HEK293 (cell line): Measurements from ENCODE around the gene HES1.

Experiments
- HIC1 ChIP-seq: fragments of 450-650 bp; formaldehyde crosslinking; IDR thresholded peaks from 2 replicates; pipeline ENCODE4 v1.5.1; 2016; ENCODE audit warnings: missing biosample characterization, missing genetic modification characterization
- IKZF3 ChIP-seq: fragments of 450-650 bp; IDR thresholded peaks from 2 replicates; pipeline ENCODE4 v1.5.0; 2018; ENCODE audit warnings: missing biosample characterization, mild to moderate bottlenecking, missing genetic modification characterization, moderate library complexity
- KLF8 ChIP-seq: fragments of 450-650 bp; formaldehyde crosslinking; IDR thresholded peaks from 2 replicates; pipeline ENCODE4 v1.5.1; 2016; ENCODE audit warnings: missing biosample characterization, missing genetic modification characterization
- PRDM10 ChIP-seq: fragments of 450-650 bp; formaldehyde crosslinking; IDR thresholded peaks from 2 replicates; pipeline ENCODE4 v1.5.1; 2016; ENCODE audit warnings: missing biosample characterization, missing genetic modification characterization
- TSHZ1 ChIP-seq: fragments of 450-650 bp; formaldehyde crosslinking; IDR thresholded peaks from 2 replicates; pipeline ENCODE4 v1.5.1; 2016; ENCODE audit warnings: missing biosample characterization, missing genetic modification characterization, borderline replicate concordance
- WT1 ChIP-seq: fragments of 450-650 bp; formaldehyde crosslinking; IDR thresholded peaks from 2 replicates; pipeline ENCODE4 v1.5.1; 2016; ENCODE audit warnings: missing biosample characterization, missing genetic modification characterization
- ZBTB1 ChIP-seq: fragments of 450-650 bp; formaldehyde crosslinking; IDR thresholded peaks from 2 replicates; pipeline ENCODE4 v1.5.1; 2016; ENCODE audit warnings: missing biosample characterization, missing genetic modification characterization
- ZBTB44 ChIP-seq: fragments of 450-650 bp; IDR thresholded peaks from 2 replicates; pipeline ENCODE4 v1.5.1; 2018; ENCODE audit warnings: missing biosample characterization, mild to moderate bottlenecking, missing genetic modification characterization
- ZBTB48 ChIP-seq: fragments of 450-650 bp; formaldehyde crosslinking; IDR thresholded peaks from 2 replicates; pipeline ENCODE4 v1.5.1; 2016; ENCODE audit warnings: missing biosample characterization, missing genetic modification characterization
- ZBTB8A ChIP-seq: fragments of 450-650 bp; formaldehyde crosslinking; IDR thresholded peaks from 2 replicates; pipeline ENCODE4 v1.5.1; 2016; ENCODE audit warnings: missing biosample characterization, missing genetic modification characterization
- ZFHX2 ChIP-seq: fragments of 450-650 bp; formaldehyde crosslinking; conservative IDR thresholded peaks from 2 replicates; pipeline ENCODE4 v1.5.1; 2016; ENCODE audit warnings: missing biosample characterization, missing genetic modification characterization
- ZFP37 ChIP-seq: fragments of 450-650 bp; formaldehyde crosslinking; IDR thresholded peaks from 2 replicates; pipeline ENCODE4 v1.5.1; 2016; ENCODE audit warnings: missing biosample characterization, missing genetic modification characterization
- ZNF266 ChIP-seq: fragments of 450-650 bp; formaldehyde crosslinking; IDR thresholded peaks from 2 replicates; pipeline ENCODE4 v1.5.1; 2016; ENCODE audit warnings: missing biosample characterization, missing genetic modification characterization, low read depth
- ZNF341 ChIP-seq: fragments of 450-650 bp; formaldehyde crosslinking; IDR thresholded peaks from 2 replicates; pipeline ENCODE4; 2016; ENCODE audit warnings: low read depth, missing biosample characterization, missing genetic modification characterization
- ZNF362 ChIP-seq: fragments of 450-650 bp; formaldehyde crosslinking; IDR thresholded peaks from 2 replicates; pipeline ENCODE4 v1.5.1; 2016; ENCODE audit warnings: missing biosample characterization, missing genetic modification characterization
- ZNF394 ChIP-seq: fragments of 450-650 bp; formaldehyde crosslinking; IDR thresholded peaks from 2 replicates; pipeline ENCODE4 v1.5.1; 2016; ENCODE audit warnings: missing biosample characterization, missing genetic modification characterization, mild to moderate bottlenecking, moderate library complexity, borderline replicate concordance
- ZNF449 ChIP-seq: fragments of 450-650 bp; formaldehyde crosslinking; IDR thresholded peaks from 2 replicates; pipeline ENCODE4 v1.5.1; 2017; ENCODE audit warnings: missing biosample characterization, mild to moderate bottlenecking, missing genetic modification characterization, moderate library complexity
- ZNF548 ChIP-seq: fragments of 450-650 bp; formaldehyde crosslinking; IDR thresholded peaks from 2 replicates; pipeline ENCODE4 v1.5.1; 2016; ENCODE audit warnings: missing biosample characterization, missing genetic modification characterization
- ZNF561 ChIP-seq: fragments of 450-650 bp; IDR thresholded peaks from 2 replicates; pipeline ENCODE4 v1.5.1; 2018; ENCODE audit warnings: missing biosample characterization, missing genetic modification characterization, borderline replicate concordance
- ZNF660 ChIP-seq: fragments of 450-650 bp; IDR thresholded peaks from 2 replicates; pipeline ENCODE4 v1.5.1; 2018; ENCODE audit warnings: missing biosample characterization, mild to moderate bottlenecking, missing genetic modification characterization
- ZNF664 ChIP-seq: fragments of 450-650 bp; formaldehyde crosslinking; IDR thresholded peaks from 2 replicates; pipeline ENCODE4 v1.5.1; 2016; ENCODE audit warnings: missing biosample characterization, missing genetic modification characterization
- ZNF830 ChIP-seq: fragments of 450-650 bp; IDR thresholded peaks from 2 replicates; pipeline ENCODE4 v1.5.0; 2018; ENCODE audit warnings: missing biosample characterization, missing genetic modification characterization, low read depth, mild to moderate bottlenecking, moderate library complexity
- ZNF837 ChIP-seq: fragments of 450-650 bp; formaldehyde crosslinking; IDR thresholded peaks from 2 replicates; pipeline ENCODE4 v1.5.1; 2016; ENCODE audit warnings: missing biosample characterization, missing genetic modification characterization
- ZSCAN16 ChIP-seq: fragments of 450-650 bp; formaldehyde crosslinking; IDR thresholded peaks from 2 replicates; pipeline ENCODE4 v1.5.1; 2016; ENCODE audit warnings: missing biosample characterization, missing genetic modification characterization
- ZSCAN30 ChIP-seq: fragments of 450-650 bp; IDR thresholded peaks from 2 replicates; pipeline ENCODE4 v1.5.1; 2018; ENCODE audit warnings: missing biosample characterization, mild to moderate bottlenecking, missing genetic modification characterization, moderate library complexity

HES1 gene

GRCh38 chr3:194139071-194139813 is 3.3 kb downstream of the HES1 start (continued):
- TF ChIP-seq PRDM10 (tag by site-specific recombination) = peak; percentile 40; the same call in 1 of the 2 replicates
- TF ChIP-seq ZNF830 (tag by site-specific recombination) = no peak
- peak; percentile 58; the same call in 1 of the 2 replicates for TF ChIP-seq ZNF449 (tag by site-specific recombination)
- TF ChIP-seq ZNF664 (tag by site-specific recombination) = no peak
- TF ChIP-seq ZNF362 (tag by site-specific recombination) = no peak
- TF ChIP-seq ZNF394 = peak; percentile 39; the same call in 1 of the 2 replicates
- TF ChIP-seq ZNF341 (tag by site-specific recombination) = peak; percentile 65
- TF ChIP-seq IKZF3 (tag by site-specific recombination) = peak; percentile 84
- TF ChIP-seq ZNF837 (tag by site-specific recombination) = 0 out of 2 replicates have a peak, but pooled peaks have one; percentile 49
- TF ChIP-seq WT1 (tag by site-specific recombination) = peak; percentile 90
- TF ChIP-seq HIC1 = peak; percentile 77; the same call in 1 of the 2 replicates
- TF ChIP-seq ZNF548 (tag by site-specific recombination) = no peak
- TF ChIP-seq KLF8 (tag by site-specific recombination) = peak; percentile 73; the same call in 1 of the 2 replicates
- TF ChIP-seq ZNF660 = peak; percentile 50
- peak; percentile 55; the same call in 1 of the 2 replicates for TF ChIP-seq ZFP37 (tag by site-specific recombination)
- TF ChIP-seq ZFHX2 (tag by site-specific recombination) = no peak
- peak; percentile 60 for TF ChIP-seq ZBTB44 (tag by site-specific recombination)
- TF ChIP-seq ZBTB8A (tag by site-specific recombination) = peak; percentile 94
- TF ChIP-seq ZNF266 (tag by site-specific recombination) = no peak
- peak; percentile 79; the same call in 1 of the 2 replicates for TF ChIP-seq TSHZ1 (tag by site-specific recombination)
- TF ChIP-seq ZBTB48 (tag by site-specific recombination) = peak; percentile 55; the same call in 1 of the 2 replicates
- no peak for TF ChIP-seq ZNF561 (tag by site-specific recombination)
- TF ChIP-seq ZBTB1 (tag by site-specific recombination) = peak; percentile 86
- peak; percentile 73; the same call in 1 of the 2 replicates for TF ChIP-seq ZSCAN30
- TF ChIP-seq ZSCAN16 (tag by site-specific recombination) = no peak
